Liver (tissue), 3 donors: ENCODE data around the gene TNN.

Source experiments
- CTCF ChIP-seq: fragments of 150-350 bp; IDR thresholded peaks from 2 replicates; pipeline ENCODE4 v1.5.1; 2017; ENCODE audit warnings: improper control_type of control experiment, low read depth, low read length; ENCODE audit not compliant: missing input control
- EGR1 ChIP-seq, 2 donors: IDR thresholded peaks; 2 replicates each; pipeline ENCODE4 v1.6.1; 2016 to 2018; ENCODE audit warnings: antibody characterized with exemption in 2 of 2, low read depth in 2 of 2
- RAD21 ChIP-seq, 2 donors: IDR thresholded peaks; 2 replicates each; pipeline ENCODE4 v1.6.1; 2016; ENCODE audit warnings: antibody characterized with exemption in 2 of 2, mild to moderate bottlenecking in 2 of 2
- SP1 ChIP-seq: IDR thresholded peaks from 2 replicates; pipeline ENCODE4 v1.6.1; 2018; ENCODE audit warnings: antibody characterized with exemption, mild to moderate bottlenecking
- TAF1 ChIP-seq: conservative IDR thresholded peaks from 2 replicates; pipeline ENCODE4 v1.6.1; 2016; ENCODE audit warnings: antibody characterized with exemption, mild to moderate bottlenecking
- YY1 ChIP-seq: IDR thresholded peaks from 2 replicates; pipeline ENCODE4 v1.6.1; 2016; ENCODE audit warnings: antibody characterized with exemption, mild to moderate bottlenecking
- TF ChIP-seq, protein P1 (sequence below): IDR thresholded peaks from 2 replicates; pipeline ENCODE4 v1.6.1; 2016; ENCODE audit warnings: antibody characterized with exemption
- TF ChIP-seq, protein P2 (sequence below): IDR thresholded peaks from 2 replicates; pipeline ENCODE4 v1.6.1; 2016; ENCODE audit warnings: antibody characterized with exemption
- TF ChIP-seq, protein P3 (sequence below): IDR thresholded peaks from 2 replicates; pipeline ENCODE4 v1.6.1; 2016; ENCODE audit warnings: antibody characterized with exemption, mild to moderate bottlenecking
- donor health status: healthy.
- donor health status: healthy.

DNA sequence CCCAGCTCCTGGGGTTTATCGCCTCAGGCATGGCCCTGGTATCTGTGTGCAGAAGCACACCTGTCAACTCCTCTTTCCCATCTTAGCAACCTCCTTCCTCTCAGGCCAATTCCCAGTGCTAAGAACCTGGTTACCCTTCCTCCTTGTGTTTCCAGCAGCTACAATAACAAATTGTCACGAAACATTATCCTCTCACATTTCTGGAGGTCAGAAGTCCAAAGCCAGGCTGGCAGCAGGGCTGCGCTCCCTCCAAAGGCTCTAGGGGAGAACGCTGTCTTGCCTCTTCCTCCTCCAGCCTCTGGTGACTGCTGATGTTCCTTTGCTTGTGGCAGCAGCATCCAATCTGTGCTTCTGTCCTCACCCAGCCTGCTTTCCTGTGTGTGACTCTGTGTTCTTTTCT, 33.7 kb upstream of the TNN start:
- no peak for TF ChIP-seq CTCF
- no peak for TF ChIP-seq EGR1 (IDR thresholded peaks at IDR 0.05; ENCODE audit: low read depth in 2 of 2)
- no peak for TF ChIP-seq TAF1
- TF ChIP-seq, protein P1, sequence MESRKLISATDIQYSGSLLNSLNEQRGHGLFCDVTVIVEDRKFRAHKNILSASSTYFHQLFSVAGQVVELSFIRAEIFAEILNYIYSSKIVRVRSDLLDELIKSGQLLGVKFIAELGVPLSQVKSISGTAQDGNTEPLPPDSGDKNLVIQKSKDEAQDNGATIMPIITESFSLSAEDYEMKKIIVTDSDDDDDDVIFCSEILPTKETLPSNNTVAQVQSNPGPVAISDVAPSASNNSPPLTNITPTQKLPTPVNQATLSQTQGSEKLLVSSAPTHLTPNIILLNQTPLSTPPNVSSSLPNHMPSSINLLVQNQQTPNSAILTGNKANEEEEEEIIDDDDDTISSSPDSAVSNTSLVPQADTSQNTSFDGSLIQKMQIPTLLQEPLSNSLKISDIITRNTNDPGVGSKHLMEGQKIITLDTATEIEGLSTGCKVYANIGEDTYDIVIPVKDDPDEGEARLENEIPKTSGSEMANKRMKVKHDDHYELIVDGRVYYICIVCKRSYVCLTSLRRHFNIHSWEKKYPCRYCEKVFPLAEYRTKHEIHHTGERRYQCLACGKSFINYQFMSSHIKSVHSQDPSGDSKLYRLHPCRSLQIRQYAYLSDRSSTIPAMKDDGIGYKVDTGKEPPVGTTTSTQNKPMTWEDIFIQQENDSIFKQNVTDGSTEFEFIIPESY, result no peak
- TF ChIP-seq YY1, result no peak
- TF ChIP-seq RAD21 (IDR thresholded peaks at IDR 0.05), result no peak
- TF ChIP-seq, protein P2, sequence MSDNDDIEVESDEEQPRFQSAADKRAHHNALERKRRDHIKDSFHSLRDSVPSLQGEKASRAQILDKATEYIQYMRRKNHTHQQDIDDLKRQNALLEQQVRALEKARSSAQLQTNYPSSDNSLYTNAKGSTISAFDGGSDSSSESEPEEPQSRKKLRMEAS, result no peak
- TF ChIP-seq, protein P3, sequence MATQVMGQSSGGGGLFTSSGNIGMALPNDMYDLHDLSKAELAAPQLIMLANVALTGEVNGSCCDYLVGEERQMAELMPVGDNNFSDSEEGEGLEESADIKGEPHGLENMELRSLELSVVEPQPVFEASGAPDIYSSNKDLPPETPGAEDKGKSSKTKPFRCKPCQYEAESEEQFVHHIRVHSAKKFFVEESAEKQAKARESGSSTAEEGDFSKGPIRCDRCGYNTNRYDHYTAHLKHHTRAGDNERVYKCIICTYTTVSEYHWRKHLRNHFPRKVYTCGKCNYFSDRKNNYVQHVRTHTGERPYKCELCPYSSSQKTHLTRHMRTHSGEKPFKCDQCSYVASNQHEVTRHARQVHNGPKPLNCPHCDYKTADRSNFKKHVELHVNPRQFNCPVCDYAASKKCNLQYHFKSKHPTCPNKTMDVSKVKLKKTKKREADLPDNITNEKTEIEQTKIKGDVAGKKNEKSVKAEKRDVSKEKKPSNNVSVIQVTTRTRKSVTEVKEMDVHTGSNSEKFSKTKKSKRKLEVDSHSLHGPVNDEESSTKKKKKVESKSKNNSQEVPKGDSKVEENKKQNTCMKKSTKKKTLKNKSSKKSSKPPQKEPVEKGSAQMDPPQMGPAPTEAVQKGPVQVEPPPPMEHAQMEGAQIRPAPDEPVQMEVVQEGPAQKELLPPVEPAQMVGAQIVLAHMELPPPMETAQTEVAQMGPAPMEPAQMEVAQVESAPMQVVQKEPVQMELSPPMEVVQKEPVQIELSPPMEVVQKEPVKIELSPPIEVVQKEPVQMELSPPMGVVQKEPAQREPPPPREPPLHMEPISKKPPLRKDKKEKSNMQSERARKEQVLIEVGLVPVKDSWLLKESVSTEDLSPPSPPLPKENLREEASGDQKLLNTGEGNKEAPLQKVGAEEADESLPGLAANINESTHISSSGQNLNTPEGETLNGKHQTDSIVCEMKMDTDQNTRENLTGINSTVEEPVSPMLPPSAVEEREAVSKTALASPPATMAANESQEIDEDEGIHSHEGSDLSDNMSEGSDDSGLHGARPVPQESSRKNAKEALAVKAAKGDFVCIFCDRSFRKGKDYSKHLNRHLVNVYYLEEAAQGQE, result no peak
- TF ChIP-seq SP1, result no peak
